ENCODE measurements around the gene ALLC. TPM values are rescaled to one million over a fixed set of nuclear protein-coding genes. Genes with fewer than 3 reads are reported as not detected.

The ALLC gene
- total and polyA plus RNA-seq, 10 of the 15 experiments (the other 5 are each of a cell fraction or from before 2014, with no cell fraction given), result 0.05 TPM; not detected in 9

DNA sequence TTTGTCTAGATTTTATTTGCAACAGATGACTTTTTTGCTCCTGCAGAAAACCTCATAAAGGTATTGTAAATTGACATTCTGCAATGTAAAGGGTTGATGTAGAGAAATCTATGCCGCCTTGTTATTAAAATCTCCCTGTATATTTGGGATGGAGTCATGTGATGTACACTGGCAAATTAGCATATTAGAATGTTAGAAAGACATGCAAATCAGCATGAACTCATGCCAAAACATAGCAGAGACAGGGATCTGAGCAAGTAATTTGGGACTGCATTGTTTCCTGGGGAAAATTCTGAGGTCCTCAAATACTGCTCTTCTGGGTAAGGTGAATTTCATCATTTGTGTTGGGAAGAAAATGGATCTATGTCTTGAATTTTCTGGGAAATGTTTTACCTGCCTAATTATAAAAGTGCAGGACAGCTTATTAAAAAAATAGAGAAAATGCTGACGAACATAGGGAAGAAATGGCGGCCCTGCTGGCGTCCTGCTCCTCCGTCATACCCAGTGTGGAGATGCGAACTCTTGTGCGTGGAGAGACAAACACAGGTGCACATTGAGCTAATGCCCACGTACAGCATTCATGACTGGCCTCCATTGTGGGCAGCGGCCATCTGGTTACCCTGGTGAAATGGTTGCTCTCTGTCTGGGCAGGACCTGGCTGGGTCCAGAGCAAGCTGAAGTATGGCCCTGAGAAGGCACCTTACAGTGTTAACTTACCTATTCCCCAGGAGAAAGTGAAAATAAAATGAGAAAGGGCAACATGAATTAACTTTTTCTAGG, 16.3 kb downstream of the ALLC start:
- ChIA-PET CTCF (no interaction called here), POLR2A (no interaction called here), SMC1A (ENCODE audit: uncharacterized antibody, unreplicated experiment) (no interaction called here), RAD21 (ENCODE audit: unreplicated experiment) (no interaction called here)
- 50% methylated on average over 9 of the region's 9 CpGs for WGBS (ENCODE audit: insufficient coverage, insufficient replicate concordance, low lambda C conversion rate, missing lambda C conversion rate)
- H3K4me3 ChIP-seq, result no peak overlapping the region
- ATAC-seq (no peak), DNase-seq (ENCODE audit: low read depth, low spot score) (no peak), FAIRE-seq (no peak)
- H2AFZ ChIP-seq (ENCODE audit: control insufficient read depth, low read depth, low read length), result no peak overlapping the region
- peaks cover 0 to 3% of the 10 kb centered on the region in 2 experiments for H3K27me3 ChIP-seq (replicated peaks in 1 of 2; ENCODE audit: control insufficient read depth in 2 of 2, insufficient read depth in 2 of 2, low read length in 1 of 2)
- in situ Hi-C loops (cut with MboI), result no loop called here
- H3K79me2 ChIP-seq (ENCODE audit: control insufficient read depth, insufficient read depth, low read length), result no peaks in the 10 kb centered on the region
- intact Hi-C loops (cut with micrococcal nuclease; ENCODE audit: unreplicated experiment), result no loop called here
- no peak overlapping the region for H3K9ac ChIP-seq (ENCODE audit: control insufficient read depth, insufficient read depth, low read length)
- H3K4me2 ChIP-seq (ENCODE audit: control insufficient read depth, insufficient read depth), result no peak overlapping the region
- H3K9me3 ChIP-seq (replicated peaks; ENCODE audit: control insufficient read depth, insufficient read depth, low read length), result no peaks in the 10 kb centered on the region
- H3K27ac ChIP-seq (ENCODE audit: control insufficient read depth, insufficient read depth), result no peak overlapping the region
- TF ChIP-seq RBBP5 (conservative IDR thresholded peaks at IDR 0.05), result no peak
- no peak for TF ChIP-seq POLR2AphosphoS5 (IDR thresholded peaks at IDR 0.05; ENCODE audit: low read length)
- no peak for TF ChIP-seq ZNF622 (IDR thresholded peaks at IDR 0.05)
- TF ChIP-seq, protein P1, sequence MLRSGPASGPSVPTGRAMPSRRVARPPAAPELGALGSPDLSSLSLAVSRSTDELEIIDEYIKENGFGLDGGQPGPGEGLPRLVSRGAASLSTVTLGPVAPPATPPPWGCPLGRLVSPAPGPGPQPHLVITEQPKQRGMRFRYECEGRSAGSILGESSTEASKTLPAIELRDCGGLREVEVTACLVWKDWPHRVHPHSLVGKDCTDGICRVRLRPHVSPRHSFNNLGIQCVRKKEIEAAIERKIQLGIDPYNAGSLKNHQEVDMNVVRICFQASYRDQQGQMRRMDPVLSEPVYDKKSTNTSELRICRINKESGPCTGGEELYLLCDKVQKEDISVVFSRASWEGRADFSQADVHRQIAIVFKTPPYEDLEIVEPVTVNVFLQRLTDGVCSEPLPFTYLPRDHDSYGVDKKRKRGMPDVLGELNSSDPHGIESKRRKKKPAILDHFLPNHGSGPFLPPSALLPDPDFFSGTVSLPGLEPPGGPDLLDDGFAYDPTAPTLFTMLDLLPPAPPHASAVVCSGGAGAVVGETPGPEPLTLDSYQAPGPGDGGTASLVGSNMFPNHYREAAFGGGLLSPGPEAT (IDR thresholded peaks at IDR 0.05; ENCODE audit: low read depth), result no peak
- no peak for TF ChIP-seq RAD21 (IDR thresholded peaks at IDR 0.05; ENCODE audit: insufficient read depth, low read depth, low read length)
- no peak for TF ChIP-seq CHD1 (IDR thresholded peaks at IDR 0.05; ENCODE audit: low read depth, low read length)
- TF ChIP-seq, protein P2, sequence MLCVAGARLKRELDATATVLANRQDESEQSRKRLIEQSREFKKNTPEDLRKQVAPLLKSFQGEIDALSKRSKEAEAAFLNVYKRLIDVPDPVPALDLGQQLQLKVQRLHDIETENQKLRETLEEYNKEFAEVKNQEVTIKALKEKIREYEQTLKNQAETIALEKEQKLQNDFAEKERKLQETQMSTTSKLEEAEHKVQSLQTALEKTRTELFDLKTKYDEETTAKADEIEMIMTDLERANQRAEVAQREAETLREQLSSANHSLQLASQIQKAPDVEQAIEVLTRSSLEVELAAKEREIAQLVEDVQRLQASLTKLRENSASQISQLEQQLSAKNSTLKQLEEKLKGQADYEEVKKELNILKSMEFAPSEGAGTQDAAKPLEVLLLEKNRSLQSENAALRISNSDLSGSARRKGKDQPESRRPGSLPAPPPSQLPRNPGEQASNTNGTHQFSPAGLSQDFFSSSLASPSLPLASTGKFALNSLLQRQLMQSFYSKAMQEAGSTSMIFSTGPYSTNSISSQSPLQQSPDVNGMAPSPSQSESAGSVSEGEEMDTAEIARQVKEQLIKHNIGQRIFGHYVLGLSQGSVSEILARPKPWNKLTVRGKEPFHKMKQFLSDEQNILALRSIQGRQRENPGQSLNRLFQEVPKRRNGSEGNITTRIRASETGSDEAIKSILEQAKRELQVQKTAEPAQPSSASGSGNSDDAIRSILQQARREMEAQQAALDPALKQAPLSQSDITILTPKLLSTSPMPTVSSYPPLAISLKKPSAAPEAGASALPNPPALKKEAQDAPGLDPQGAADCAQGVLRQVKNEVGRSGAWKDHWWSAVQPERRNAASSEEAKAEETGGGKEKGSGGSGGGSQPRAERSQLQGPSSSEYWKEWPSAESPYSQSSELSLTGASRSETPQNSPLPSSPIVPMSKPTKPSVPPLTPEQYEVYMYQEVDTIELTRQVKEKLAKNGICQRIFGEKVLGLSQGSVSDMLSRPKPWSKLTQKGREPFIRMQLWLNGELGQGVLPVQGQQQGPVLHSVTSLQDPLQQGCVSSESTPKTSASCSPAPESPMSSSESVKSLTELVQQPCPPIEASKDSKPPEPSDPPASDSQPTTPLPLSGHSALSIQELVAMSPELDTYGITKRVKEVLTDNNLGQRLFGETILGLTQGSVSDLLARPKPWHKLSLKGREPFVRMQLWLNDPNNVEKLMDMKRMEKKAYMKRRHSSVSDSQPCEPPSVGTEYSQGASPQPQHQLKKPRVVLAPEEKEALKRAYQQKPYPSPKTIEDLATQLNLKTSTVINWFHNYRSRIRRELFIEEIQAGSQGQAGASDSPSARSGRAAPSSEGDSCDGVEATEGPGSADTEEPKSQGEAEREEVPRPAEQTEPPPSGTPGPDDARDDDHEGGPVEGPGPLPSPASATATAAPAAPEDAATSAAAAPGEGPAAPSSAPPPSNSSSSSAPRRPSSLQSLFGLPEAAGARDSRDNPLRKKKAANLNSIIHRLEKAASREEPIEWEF (IDR thresholded peaks at IDR 0.05; ENCODE audit: insufficient replicate concordance, low read depth, low read length), result no peak
- TF ChIP-seq, protein P3, sequence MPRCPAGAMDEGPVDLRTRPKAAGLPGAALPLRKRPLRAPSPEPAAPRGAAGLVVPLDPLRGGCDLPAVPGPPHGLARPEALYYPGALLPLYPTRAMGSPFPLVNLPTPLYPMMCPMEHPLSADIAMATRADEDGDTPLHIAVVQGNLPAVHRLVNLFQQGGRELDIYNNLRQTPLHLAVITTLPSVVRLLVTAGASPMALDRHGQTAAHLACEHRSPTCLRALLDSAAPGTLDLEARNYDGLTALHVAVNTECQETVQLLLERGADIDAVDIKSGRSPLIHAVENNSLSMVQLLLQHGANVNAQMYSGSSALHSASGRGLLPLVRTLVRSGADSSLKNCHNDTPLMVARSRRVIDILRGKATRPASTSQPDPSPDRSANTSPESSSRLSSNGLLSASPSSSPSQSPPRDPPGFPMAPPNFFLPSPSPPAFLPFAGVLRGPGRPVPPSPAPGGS (IDR thresholded peaks at IDR 0.05; ENCODE audit: borderline replicate concordance, insufficient read depth, low read depth, low read length, poor library complexity, severe bottlenecking), result no peak
- no peak for TF ChIP-seq YY1 (IDR thresholded peaks at IDR 0.05; ENCODE audit: low read depth, low read length)
- no peak for TF ChIP-seq SMAD5 (IDR thresholded peaks at IDR 0.05; ENCODE audit: low read depth)
- TF ChIP-seq BHLHE40 (IDR thresholded peaks at IDR 0.05; ENCODE audit: borderline replicate concordance in 1 of 2, low read depth in 2 of 2, low read length in 1 of 2), result no peak
- no peaks in the 10 kb centered on the region for H3K4me1 ChIP-seq (ENCODE audit: control insufficient read depth, insufficient read depth, low read length)
- H4K20me1 ChIP-seq (ENCODE audit: control insufficient read depth, insufficient read depth), result no peaks in the 10 kb centered on the region
- BruUV-seq (replicated peaks), result no TSS peak
- H3K36me3 ChIP-seq (ENCODE audit: control insufficient read depth in 2 of 2, insufficient read depth in 2 of 2, low read length in 1 of 2), result no peaks in the 10 kb centered on the region

Measured in GM12878 (cell line).